ENCODE measurements around the gene MLN. TPM values are rescaled to one million over a fixed set of nuclear protein-coding genes. Genes with fewer than 3 reads are reported as not detected.

Gene MLN
- total RNA-seq, 1 experiment from 2014 or later: not detected

DNA sequence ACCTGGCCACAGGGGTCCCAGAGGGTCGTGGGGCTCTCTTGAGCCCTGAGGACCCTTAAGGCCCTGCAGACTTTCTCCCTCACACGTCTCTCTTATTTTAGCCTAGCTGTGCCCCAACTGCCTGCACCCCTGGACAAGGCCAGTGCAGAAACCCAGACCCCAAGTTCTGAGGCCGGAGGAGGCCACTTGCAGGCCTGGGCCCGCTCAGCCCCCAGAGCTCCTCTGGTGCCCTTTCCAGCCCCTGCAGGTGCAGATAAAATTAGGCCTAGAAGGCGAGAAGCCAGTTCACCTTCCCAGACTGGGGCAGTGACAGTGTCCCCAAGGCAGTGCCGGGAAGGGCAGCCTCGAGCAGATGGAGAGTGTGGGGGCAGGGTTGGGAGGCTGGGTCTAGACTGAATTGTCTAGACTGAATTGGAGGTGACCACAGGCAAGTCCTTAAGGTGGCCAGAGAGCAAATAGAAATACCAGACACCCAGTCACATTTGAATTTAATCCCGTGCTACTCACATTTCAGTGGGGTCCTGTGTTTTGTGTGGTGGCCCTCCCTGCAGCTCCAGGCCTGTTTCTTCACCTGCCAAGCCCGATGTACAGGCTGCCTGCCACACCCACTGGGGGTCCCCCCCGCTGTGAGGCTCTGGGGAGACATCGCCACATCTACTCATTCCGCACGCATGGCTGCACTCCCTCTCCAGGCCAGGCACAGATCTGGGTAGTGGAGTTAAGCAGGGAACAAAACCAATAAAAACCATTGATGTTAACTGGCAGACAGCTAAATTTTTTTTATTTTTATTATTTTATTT is 48.5 kb downstream of the MLN start:
- TF ChIP-seq, protein P1, sequence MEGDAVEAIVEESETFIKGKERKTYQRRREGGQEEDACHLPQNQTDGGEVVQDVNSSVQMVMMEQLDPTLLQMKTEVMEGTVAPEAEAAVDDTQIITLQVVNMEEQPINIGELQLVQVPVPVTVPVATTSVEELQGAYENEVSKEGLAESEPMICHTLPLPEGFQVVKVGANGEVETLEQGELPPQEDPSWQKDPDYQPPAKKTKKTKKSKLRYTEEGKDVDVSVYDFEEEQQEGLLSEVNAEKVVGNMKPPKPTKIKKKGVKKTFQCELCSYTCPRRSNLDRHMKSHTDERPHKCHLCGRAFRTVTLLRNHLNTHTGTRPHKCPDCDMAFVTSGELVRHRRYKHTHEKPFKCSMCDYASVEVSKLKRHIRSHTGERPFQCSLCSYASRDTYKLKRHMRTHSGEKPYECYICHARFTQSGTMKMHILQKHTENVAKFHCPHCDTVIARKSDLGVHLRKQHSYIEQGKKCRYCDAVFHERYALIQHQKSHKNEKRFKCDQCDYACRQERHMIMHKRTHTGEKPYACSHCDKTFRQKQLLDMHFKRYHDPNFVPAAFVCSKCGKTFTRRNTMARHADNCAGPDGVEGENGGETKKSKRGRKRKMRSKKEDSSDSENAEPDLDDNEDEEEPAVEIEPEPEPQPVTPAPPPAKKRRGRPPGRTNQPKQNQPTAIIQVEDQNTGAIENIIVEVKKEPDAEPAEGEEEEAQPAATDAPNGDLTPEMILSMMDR (IDR thresholded peaks at IDR 0.05; ENCODE audit: unreplicated experiment): no peak
- ChIA-PET CTCF (interaction anchor here (0.9 to 2.2 kb wide), 5 partner anchors 10 to 18 kb away, joined by 3 to 11 read pairs (median 4); no protein-coding TSS in a partner anchor), POLR2A (no interaction called here)
- no peak for DNase-seq (ENCODE audit: unreplicated experiment)
- H3K4me1 Mint-ChIP-seq (ENCODE audit: insufficient read depth, unreplicated experiment): peaks cover 28% of the 10 kb centered on the region
- H3K27me3 Mint-ChIP-seq (ENCODE audit: insufficient read depth, unreplicated experiment): no peaks in the 10 kb centered on the region
- no peak overlapping the region for H3K27ac Mint-ChIP-seq (ENCODE audit: low read depth, unreplicated experiment)
- no peaks in the 10 kb centered on the region for H3K9me3 Mint-ChIP-seq (ENCODE audit: unreplicated experiment)
- H3K4me3 Mint-ChIP-seq (ENCODE audit: unreplicated experiment): no peak overlapping the region
- intact Hi-C loops (cut with micrococcal nuclease): no loop called here
- no TSS peak for BruUV-seq (replicated peaks)
- H3K36me3 Mint-ChIP-seq (ENCODE audit: insufficient read depth, unreplicated experiment): no peaks in the 10 kb centered on the region

DNA sequence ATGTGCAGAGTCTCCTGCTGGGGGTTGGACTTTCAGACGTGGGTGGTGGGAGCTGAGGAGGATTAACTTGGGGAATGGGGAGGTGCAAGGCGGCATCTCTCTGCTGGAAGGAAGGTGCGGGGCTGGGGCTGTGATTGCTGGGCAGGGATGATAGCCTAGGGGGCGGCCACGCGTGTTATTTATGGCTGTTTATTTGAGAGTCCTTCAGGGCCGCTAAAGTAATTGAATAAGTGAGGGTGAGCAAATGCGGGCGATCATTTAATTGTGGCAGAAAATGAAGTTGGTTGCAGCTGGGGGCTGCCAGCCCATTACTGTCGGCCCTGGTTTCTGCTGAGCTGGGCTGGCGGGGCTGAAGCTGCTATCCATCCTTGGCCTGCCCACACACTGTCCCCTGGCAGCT is 49.6 kb downstream of the MLN start:
- TF ChIP-seq, protein P1 (IDR thresholded peaks at IDR 0.05; ENCODE audit: unreplicated experiment): no peak
- H3K27me3 Mint-ChIP-seq (ENCODE audit: insufficient read depth, unreplicated experiment): no peaks in the 10 kb centered on the region
- intact Hi-C loops (cut with micrococcal nuclease): no loop called here
- no peaks in the 10 kb centered on the region for H3K36me3 Mint-ChIP-seq (ENCODE audit: insufficient read depth, unreplicated experiment)
- peaks cover 38% of the 10 kb centered on the region for H3K4me1 Mint-ChIP-seq (ENCODE audit: insufficient read depth, unreplicated experiment)
- POLR2A ChIA-PET: no interaction called here
- no TSS peak for BruUV-seq (replicated peaks)
- H3K27ac Mint-ChIP-seq (ENCODE audit: low read depth, unreplicated experiment): no peak overlapping the region
- H3K9me3 Mint-ChIP-seq (ENCODE audit: unreplicated experiment): no peaks in the 10 kb centered on the region
- no peak overlapping the region for H3K4me3 Mint-ChIP-seq (ENCODE audit: unreplicated experiment)
- CTCF ChIA-PET: interaction anchor here (1.5 kb wide), 1 partner anchor 8 kb away, joined by 5 read pairs; no protein-coding TSS in a partner anchor
- DNase-seq (ENCODE audit: unreplicated experiment): no peak

DNA sequence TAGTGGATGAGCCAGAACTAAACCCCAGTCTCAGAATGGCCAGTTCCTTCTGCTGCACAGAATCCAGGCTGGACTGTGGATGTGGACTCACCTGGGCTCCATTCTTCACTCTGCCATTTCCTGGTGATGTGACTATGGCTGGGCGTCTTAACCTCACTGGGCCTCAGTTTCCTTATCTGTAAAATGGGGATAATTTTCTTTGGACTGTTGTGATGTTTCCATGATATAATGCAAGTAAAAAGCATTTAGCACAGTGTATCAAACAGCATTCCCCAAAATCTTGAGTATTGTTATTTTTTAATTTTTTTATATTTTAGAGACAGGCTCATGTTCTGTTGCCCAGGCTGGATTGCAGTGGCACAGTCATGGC is 51.2 kb downstream of the MLN start:
- ChIA-PET POLR2A (no interaction called here), CTCF (interaction anchor here (0.7 to 12.4 kb wide), 4 partner anchors 8 to 326 kb away, joined by 3 to 228 read pairs (median 13); partner anchors contain the start of gene UQCC2)
- peaks cover 39% of the 10 kb centered on the region for H3K4me1 Mint-ChIP-seq (ENCODE audit: insufficient read depth, unreplicated experiment)
- DNase-seq (ENCODE audit: unreplicated experiment): no peak
- intact Hi-C loops (cut with micrococcal nuclease): no loop called here
- peak overlapping the region; percentile 58 for H3K27ac Mint-ChIP-seq (ENCODE audit: low read depth, unreplicated experiment)
- BruUV-seq (replicated peaks): no TSS peak
- no peaks in the 10 kb centered on the region for H3K9me3 Mint-ChIP-seq (ENCODE audit: unreplicated experiment)
- TF ChIP-seq, protein P1 (IDR thresholded peaks at IDR 0.05; ENCODE audit: unreplicated experiment): no peak
- H3K27me3 Mint-ChIP-seq (ENCODE audit: insufficient read depth, unreplicated experiment): no peaks in the 10 kb centered on the region
- no peaks in the 10 kb centered on the region for H3K36me3 Mint-ChIP-seq (ENCODE audit: insufficient read depth, unreplicated experiment)
- no peak overlapping the region for H3K4me3 Mint-ChIP-seq (ENCODE audit: unreplicated experiment)

DNA sequence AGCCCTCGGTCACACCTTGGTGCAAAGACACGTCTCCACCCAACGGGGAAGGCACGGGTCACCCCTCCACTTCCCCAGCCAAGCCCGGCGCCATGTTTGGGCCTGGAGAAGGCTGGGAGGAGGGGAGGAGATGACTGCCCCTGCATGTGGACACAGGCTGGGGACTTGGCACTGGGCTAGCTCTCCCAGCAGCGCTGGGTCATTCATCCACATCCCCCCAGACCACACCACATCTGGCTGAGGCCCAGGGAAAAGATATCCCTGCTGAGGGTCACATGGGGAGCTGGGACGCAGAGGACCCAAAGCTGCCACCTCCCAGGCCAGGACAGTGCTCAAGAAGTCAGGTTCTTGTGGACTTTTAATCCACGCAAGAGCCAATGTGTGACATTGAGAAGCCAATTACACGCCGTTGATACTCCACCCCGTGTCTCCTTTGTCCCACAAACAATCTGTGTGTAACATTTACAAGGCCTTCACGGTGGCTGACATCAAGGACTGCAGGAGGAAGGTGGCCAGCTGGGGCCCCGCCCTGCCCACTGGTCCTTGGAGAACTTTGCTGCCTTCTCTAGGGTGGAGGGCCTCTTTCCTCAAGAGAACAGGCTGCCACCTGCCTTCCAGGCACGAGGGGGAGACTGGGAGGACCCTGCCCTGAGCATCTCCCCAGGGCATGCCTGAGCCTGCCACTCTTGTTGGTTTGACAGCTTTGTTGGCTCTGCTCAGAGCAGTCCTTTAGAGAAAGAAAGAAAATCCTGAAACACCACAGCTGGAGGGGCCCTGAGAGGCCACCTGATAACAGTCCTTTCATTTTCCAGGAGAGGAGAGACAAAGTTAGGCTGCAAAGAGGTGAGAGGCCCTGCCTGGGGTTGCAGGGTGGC is 51.8 kb downstream of the MLN start:
- H3K4me1 Mint-ChIP-seq (ENCODE audit: insufficient read depth, unreplicated experiment): peaks cover 39% of the 10 kb centered on the region
- DNase-seq (ENCODE audit: unreplicated experiment): peak; percentile 38
- no TSS peak for BruUV-seq (replicated peaks)
- TF ChIP-seq, protein P1 (IDR thresholded peaks at IDR 0.05; ENCODE audit: unreplicated experiment): no peak
- H3K4me3 Mint-ChIP-seq (ENCODE audit: unreplicated experiment): no peak overlapping the region
- no peaks in the 10 kb centered on the region for H3K27me3 Mint-ChIP-seq (ENCODE audit: insufficient read depth, unreplicated experiment)
- intact Hi-C loops (cut with micrococcal nuclease): no loop called here
- CTCF ChIA-PET: interaction anchor here (0.7 to 12.4 kb wide), 5 partner anchors 8 to 327 kb away, joined by 3 to 228 read pairs (median 6); partner anchors contain the start of gene UQCC2
- POLR2A ChIA-PET: interaction anchor here (0.6 to 1.5 kb wide), 6 partner anchors 15 to 219 kb away, joined by 3 to 5 read pairs (median 3); partner anchors contain the start of gene UQCC2
- H3K36me3 Mint-ChIP-seq (ENCODE audit: insufficient read depth, unreplicated experiment): no peaks in the 10 kb centered on the region
- no peaks in the 10 kb centered on the region for H3K9me3 Mint-ChIP-seq (ENCODE audit: unreplicated experiment)
- H3K27ac Mint-ChIP-seq (ENCODE audit: low read depth, unreplicated experiment): peak overlapping the region; percentile 61
